Measurements from ENCODE around the gene HTR1E.

Gene HTR1E

DNA sequence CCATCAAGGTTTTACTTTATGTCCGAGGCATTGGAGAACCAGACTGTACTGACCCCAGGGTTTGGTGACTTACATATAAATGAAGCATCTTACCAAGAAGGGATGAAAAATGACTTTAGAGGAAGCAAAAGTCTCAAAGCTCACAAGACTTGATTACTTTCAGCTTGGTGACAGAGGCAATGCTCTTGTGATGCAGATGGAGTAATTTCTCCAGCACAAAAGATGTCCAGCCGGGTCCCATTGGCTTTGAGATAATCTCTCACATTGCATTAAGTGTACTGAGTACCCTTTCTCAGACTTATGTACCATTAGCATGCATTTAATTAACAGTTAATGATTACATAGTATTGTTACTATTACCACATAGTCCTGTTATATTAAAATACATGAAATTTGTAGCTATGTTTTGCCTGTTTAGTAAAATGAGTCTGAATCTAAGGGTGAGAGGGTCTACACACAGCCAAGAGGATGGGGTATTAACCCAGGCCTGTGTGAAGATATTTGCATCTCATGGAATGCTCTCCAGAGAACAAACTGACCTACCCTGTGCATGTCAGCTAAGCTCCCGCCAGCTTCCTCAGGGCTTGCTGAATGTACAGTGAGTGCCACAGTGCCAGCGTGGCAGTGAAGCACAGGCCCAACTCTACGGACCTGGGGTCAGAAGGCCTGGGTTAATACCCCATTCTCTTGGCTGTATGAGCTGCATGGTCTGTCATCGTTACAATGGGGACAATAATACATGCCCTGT, 5.6 kb downstream of the HTR1E start:
- no peak overlapping the region for H3K4me3 ChIP-seq (ENCODE audit: low read depth, low read length)
- peaks cover 19% of the 10 kb centered on the region for H3K27me3 ChIP-seq (ENCODE audit: control insufficient read depth, insufficient read depth, low read length)
- H3K4me1 ChIP-seq (ENCODE audit: control insufficient read depth, insufficient read depth, low read length), result 0 out of 2 replicates have a peak, but pooled peaks cover 8% of the 10 kb centered on the region
- no peak overlapping the region for H3K9ac ChIP-seq (ENCODE audit: low read length)
- no peaks in the 10 kb centered on the region for H3K9me3 ChIP-seq (ENCODE audit: control insufficient read depth, insufficient read depth, low read depth, low read length)
- no peak overlapping the region for H3K27ac ChIP-seq (ENCODE audit: low read depth, low read length)
- H3K36me3 ChIP-seq (ENCODE audit: control insufficient read depth, insufficient read depth, low read length), result no peaks in the 10 kb centered on the region

DNA sequence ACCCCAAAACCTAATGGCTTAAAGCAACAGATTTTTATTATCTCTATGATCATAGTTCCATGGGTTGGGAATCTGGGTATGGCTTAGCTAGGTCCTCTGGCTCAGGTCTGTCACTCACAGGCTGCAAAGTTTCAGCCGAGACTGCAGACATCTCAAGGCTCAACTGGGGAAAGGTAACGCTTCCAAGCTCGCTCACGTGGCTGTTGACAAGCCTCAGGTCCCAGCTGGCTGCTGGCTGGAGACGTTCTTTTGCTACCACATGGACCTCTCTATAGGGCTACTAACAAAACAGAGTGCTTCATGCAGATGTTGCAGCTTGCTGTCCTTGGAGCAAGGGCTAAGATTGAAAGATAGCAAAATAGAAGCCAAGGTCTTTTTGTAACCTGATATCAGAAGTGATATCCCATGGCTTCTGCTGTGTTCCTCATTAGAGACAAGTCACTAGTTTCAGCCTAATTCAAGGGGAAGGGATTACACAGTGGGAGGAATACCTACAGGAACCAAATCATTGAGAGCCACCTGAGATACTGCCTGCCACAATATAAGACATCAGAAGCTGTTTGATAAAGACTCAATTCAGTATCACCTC, 6.6 kb downstream of the HTR1E start:
- Histone ChIP-seq H3K9ac (ENCODE audit: low read length) (no peak overlapping the region), H3K36me3 (ENCODE audit: control insufficient read depth, insufficient read depth, low read length) (no peaks in the 10 kb centered on the region), H3K4me3 (ENCODE audit: low read depth, low read length) (no peak overlapping the region), H3K27me3 (ENCODE audit: control insufficient read depth, insufficient read depth, low read length) (peaks cover 9% of the 10 kb centered on the region), H3K4me1 (ENCODE audit: control insufficient read depth, insufficient read depth, low read length) (0 out of 2 replicates have a peak, but pooled peaks cover 8% of the 10 kb centered on the region), H3K27ac (ENCODE audit: low read depth, low read length) (no peak overlapping the region), H3K9me3 (ENCODE audit: control insufficient read depth, insufficient read depth, low read depth, low read length) (no peaks in the 10 kb centered on the region)

DNA sequence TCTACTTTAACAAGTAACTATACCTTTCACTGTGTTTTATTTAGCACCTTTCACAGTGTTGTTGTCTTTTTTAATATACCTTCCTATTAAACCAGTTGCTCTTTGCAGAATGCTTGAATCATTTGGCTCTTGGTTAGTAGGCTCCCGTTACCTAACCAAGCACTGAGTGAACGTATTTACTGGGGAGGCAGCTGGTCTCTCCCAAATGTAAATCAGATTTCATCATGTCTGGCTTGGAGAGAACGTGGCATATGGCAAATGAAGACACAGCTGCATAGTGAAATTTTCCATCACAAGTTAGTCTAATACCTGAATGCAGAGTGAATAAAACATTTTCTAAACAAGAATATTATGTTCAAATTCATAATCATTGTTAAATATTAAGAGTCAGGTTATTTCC, 12.4 kb downstream of the HTR1E start:
- Histone ChIP-seq H3K9ac (ENCODE audit: low read length) (no peak overlapping the region), H3K9me3 (ENCODE audit: control insufficient read depth, insufficient read depth, low read depth, low read length) (no peaks in the 10 kb centered on the region), H3K36me3 (ENCODE audit: control insufficient read depth, insufficient read depth, low read length) (no peaks in the 10 kb centered on the region), H3K4me3 (ENCODE audit: low read depth, low read length) (no peak overlapping the region), H3K27ac (ENCODE audit: low read depth, low read length) (no peak overlapping the region), H3K4me1 (ENCODE audit: control insufficient read depth, insufficient read depth, low read length) (no peaks in the 10 kb centered on the region), H3K27me3 (ENCODE audit: control insufficient read depth, insufficient read depth, low read length) (no peaks in the 10 kb centered on the region)

DNA sequence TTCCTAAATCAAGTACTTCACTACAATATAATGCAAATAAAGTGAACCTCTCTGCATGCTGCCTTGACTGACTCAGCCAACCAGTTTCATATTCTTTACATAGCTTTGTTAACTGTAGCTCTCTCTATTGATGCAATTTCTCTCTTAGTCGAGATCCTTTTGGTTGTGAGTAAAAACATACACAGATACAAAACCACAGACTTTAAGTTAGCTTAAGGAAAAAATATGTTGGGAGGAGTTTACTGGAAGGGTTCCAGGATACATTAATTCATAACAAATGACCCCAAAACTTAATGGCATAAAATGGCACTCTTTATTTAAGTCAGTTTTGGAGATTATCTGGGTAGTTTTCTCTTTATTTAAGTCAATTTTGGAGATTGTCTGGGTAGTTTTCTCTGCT, 15.7 kb downstream of the HTR1E start:
- Histone ChIP-seq H3K27ac (ENCODE audit: low read depth, low read length) (no peak overlapping the region), H3K27me3 (ENCODE audit: control insufficient read depth, insufficient read depth, low read length) (no peaks in the 10 kb centered on the region), H3K9me3 (ENCODE audit: control insufficient read depth, insufficient read depth, low read depth, low read length) (no peaks in the 10 kb centered on the region), H3K4me1 (ENCODE audit: control insufficient read depth, insufficient read depth, low read length) (no peaks in the 10 kb centered on the region), H3K36me3 (ENCODE audit: control insufficient read depth, insufficient read depth, low read length) (no peaks in the 10 kb centered on the region), H3K9ac (ENCODE audit: low read length) (no peak overlapping the region), H3K4me3 (ENCODE audit: low read depth, low read length) (no peak overlapping the region)

DNA sequence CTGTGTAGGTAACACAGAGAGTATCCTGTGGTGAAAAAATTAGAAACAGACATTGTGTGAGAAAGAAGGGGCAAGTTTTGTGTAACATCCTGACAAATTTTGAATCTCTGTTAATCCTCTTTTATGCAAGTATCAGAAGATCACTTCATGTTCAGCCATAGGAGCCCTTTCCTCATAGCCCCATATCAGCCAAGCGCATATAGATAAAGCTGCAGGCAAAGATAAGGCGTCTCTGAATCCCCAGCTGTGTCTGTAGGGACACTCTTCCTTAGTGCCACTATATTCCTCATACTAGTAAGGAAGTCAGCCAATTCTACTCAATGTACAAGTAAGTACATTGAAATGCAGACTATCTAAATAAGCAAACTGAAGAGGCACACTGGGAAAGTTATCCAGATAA, 22.3 kb downstream of the HTR1E start:
- no peaks in the 10 kb centered on the region for H3K27me3 ChIP-seq (ENCODE audit: control insufficient read depth, insufficient read depth, low read length)
- no peak overlapping the region for H3K27ac ChIP-seq (ENCODE audit: low read depth, low read length)
- H3K9me3 ChIP-seq (ENCODE audit: control insufficient read depth, insufficient read depth, low read depth, low read length), result no peaks in the 10 kb centered on the region
- no peaks in the 10 kb centered on the region for H3K36me3 ChIP-seq (ENCODE audit: control insufficient read depth, insufficient read depth, low read length)
- H3K9ac ChIP-seq (ENCODE audit: low read length), result no peak overlapping the region
- no peaks in the 10 kb centered on the region for H3K4me1 ChIP-seq (ENCODE audit: control insufficient read depth, insufficient read depth, low read length)
- H3K4me3 ChIP-seq (ENCODE audit: low read depth, low read length), result no peak overlapping the region

DNA sequence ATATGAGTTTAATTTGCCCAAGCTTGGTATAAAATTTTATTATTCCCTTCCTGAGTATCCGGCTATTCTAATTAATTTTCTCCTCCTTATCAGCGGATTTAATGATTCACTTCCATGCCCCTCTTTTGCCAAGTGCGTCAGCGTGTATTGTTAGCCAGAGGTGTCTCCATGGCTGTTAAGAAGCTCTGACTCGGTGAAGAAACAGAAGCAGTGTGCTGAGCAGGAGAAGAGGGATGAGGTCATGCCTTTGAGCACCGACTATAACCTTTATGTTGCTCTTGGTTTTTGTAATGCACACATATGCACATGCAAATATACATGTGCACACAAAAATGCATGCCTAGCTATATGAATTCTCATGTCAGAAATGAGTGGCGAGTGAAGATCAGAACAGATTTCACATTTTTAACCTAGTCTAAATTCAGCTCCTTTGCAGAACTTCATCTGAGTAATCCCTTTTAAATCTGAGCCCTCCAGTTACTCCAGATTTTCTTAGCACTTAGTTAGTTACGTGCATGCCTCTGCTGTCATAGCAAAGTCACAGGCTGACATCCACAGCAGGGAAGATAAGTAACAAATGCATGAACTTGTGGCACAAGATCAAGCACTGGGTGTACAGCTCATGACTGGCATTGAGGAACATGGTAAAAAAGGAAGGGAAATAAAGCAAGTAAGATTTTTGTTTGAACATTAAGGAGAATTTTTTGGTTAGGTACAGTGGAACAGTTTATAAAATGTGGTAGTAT, 24.3 kb downstream of the HTR1E start:
- no peaks in the 10 kb centered on the region for H3K4me1 ChIP-seq (ENCODE audit: control insufficient read depth, insufficient read depth, low read length)
- no peak overlapping the region for H3K9ac ChIP-seq (ENCODE audit: low read length)
- H3K27me3 ChIP-seq (ENCODE audit: control insufficient read depth, insufficient read depth, low read length), result no peaks in the 10 kb centered on the region
- H3K4me3 ChIP-seq (ENCODE audit: low read depth, low read length), result no peak overlapping the region
- no peaks in the 10 kb centered on the region for H3K36me3 ChIP-seq (ENCODE audit: control insufficient read depth, insufficient read depth, low read length)
- H3K9me3 ChIP-seq (ENCODE audit: control insufficient read depth, insufficient read depth, low read depth, low read length), result no peaks in the 10 kb centered on the region
- no peak overlapping the region for H3K27ac ChIP-seq (ENCODE audit: low read depth, low read length)

DNA sequence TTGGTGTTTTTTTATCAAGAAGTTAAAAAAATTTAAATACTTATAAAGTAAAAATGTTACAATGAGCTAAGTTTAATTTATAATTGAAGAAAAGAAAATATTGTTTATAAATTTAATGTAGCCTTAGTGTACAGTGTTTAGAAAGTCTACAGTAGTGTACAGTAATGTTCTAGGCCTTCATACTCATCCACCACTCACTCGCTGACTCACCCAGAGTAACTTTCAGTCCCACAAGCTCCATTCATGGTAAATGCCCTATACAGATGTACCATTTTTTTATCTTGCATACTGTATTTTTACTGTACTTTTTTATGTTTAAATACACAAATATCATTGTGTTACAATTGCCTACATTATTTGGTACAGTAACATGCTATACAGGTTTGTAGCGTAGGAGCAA, 26.0 kb downstream of the HTR1E start:
- Histone ChIP-seq H3K9me3 (ENCODE audit: control insufficient read depth, insufficient read depth, low read depth, low read length) (no peaks in the 10 kb centered on the region), H3K27me3 (ENCODE audit: control insufficient read depth, insufficient read depth, low read length) (no peaks in the 10 kb centered on the region), H3K4me3 (ENCODE audit: low read depth, low read length) (no peak overlapping the region), H3K27ac (ENCODE audit: low read depth, low read length) (no peak overlapping the region), H3K4me1 (ENCODE audit: control insufficient read depth, insufficient read depth, low read length) (no peaks in the 10 kb centered on the region), H3K9ac (ENCODE audit: low read length) (no peak overlapping the region), H3K36me3 (ENCODE audit: control insufficient read depth, insufficient read depth, low read length) (no peaks in the 10 kb centered on the region)

DNA sequence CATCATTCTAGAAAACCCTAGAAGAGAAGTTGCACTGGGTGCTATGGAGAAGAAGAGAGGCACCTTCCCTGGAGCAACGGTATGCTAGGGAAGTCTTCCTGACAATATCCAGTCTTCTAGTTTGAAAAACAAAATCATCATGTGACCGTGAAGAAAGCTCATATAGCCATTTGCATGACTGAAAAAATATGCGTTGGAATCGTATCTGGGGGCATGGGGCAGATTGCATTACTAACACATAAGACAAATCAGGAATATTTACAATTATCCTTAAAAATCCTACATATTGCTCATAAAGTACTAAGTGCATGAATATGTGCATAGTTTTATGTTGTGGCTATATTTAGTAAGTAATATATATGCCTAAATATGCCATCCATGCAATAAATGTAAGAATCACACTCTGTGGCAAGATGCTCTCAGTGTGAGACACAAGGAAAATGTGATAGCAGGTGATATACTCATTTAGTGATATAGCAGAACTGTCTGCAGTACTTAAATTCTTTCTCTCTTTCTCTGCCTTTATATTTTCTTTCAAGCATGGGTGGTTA, 26.8 kb downstream of the HTR1E start:
- Histone ChIP-seq H3K27ac (ENCODE audit: low read depth, low read length) (no peak overlapping the region), H3K9ac (ENCODE audit: low read length) (no peak overlapping the region), H3K4me3 (ENCODE audit: low read depth, low read length) (no peak overlapping the region), H3K4me1 (ENCODE audit: control insufficient read depth, insufficient read depth, low read length) (no peaks in the 10 kb centered on the region), H3K27me3 (ENCODE audit: control insufficient read depth, insufficient read depth, low read length) (no peaks in the 10 kb centered on the region), H3K9me3 (ENCODE audit: control insufficient read depth, insufficient read depth, low read depth, low read length) (no peaks in the 10 kb centered on the region), H3K36me3 (ENCODE audit: control insufficient read depth, insufficient read depth, low read length) (no peaks in the 10 kb centered on the region)

DNA sequence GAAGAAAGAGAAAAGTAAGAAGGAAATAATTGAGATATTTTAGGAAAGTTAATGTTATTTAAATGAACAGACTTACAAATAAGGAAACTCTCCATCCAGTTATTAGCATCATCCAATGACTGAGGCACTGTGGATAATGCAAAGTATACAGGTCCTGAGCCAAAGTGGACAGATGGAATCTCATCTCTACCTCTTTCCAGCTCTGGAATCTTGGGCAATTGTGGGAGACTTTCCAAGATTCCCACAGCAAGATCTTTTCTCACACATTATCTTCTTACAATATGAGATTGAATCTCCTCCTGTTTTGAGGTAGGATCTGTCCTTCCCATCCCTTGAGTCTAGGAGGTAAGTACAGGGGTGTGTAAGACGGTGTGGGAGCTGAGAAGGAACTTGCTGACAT, 28.9 kb downstream of the HTR1E start:
- no peaks in the 10 kb centered on the region for H3K27me3 ChIP-seq (ENCODE audit: control insufficient read depth, insufficient read depth, low read length)
- H3K9me3 ChIP-seq (ENCODE audit: control insufficient read depth, insufficient read depth, low read depth, low read length), result no peaks in the 10 kb centered on the region
- no peak overlapping the region for H3K27ac ChIP-seq (ENCODE audit: low read depth, low read length)
- no peak overlapping the region for H3K9ac ChIP-seq (ENCODE audit: low read length)
- no peak overlapping the region for H3K4me3 ChIP-seq (ENCODE audit: low read depth, low read length)
- no peaks in the 10 kb centered on the region for H3K4me1 ChIP-seq (ENCODE audit: control insufficient read depth, insufficient read depth, low read length)
- no peaks in the 10 kb centered on the region for H3K36me3 ChIP-seq (ENCODE audit: control insufficient read depth, insufficient read depth, low read length)

DNA sequence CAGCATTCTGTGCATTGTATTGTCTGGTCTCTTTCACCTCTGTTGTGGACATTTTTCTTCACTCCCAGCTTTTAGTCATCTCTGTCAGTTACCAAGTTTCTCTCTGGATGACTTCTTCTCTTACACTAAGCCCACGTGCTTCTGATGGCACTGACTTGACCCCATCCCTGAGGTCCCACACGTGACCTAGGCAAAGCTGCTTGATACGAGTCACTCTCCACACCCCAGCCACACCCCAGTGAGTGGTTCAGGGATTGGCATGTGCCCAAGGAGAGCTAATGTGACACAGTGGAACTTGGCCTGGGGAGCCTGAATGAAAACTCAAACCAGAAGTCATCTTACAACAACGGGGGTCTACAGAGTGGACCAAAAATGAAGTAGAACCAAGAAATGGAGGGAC, 32.2 kb downstream of the HTR1E start:
- Histone ChIP-seq H3K4me1 (ENCODE audit: control insufficient read depth, insufficient read depth, low read length) (no peaks in the 10 kb centered on the region), H3K27me3 (ENCODE audit: control insufficient read depth, insufficient read depth, low read length) (no peaks in the 10 kb centered on the region), H3K4me3 (ENCODE audit: low read depth, low read length) (no peak overlapping the region), H3K9me3 (ENCODE audit: control insufficient read depth, insufficient read depth, low read depth, low read length) (no peaks in the 10 kb centered on the region), H3K36me3 (ENCODE audit: control insufficient read depth, insufficient read depth, low read length) (no peaks in the 10 kb centered on the region), H3K27ac (ENCODE audit: low read depth, low read length) (no peak overlapping the region), H3K9ac (ENCODE audit: low read length) (no peak overlapping the region)

DNA sequence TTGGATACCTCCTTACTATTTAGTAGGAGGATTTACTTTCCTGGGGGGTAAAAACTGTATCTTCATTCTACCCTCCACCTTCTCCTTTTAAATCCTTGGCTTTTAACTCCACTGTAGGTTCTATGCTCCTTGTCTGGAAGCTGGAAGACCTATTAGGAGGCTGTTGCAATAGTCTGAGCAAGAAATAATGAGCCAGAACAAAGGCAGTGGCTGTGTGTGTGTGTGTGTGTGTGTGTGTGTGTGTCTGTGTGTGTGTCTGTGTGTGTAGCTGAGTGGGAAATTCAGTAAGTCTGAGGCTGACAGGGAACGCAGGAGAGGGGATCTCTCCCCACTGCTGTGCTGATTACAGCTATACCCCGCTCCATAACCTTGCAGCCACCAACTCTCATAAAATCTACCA, 35.8 kb downstream of the HTR1E start:
- Histone ChIP-seq H3K4me1 (ENCODE audit: control insufficient read depth, insufficient read depth, low read length) (no peaks in the 10 kb centered on the region), H3K9me3 (ENCODE audit: control insufficient read depth, insufficient read depth, low read depth, low read length) (no peaks in the 10 kb centered on the region), H3K4me3 (ENCODE audit: low read depth, low read length) (no peak overlapping the region), H3K27ac (ENCODE audit: low read depth, low read length) (no peak overlapping the region), H3K36me3 (ENCODE audit: control insufficient read depth, insufficient read depth, low read length) (no peaks in the 10 kb centered on the region), H3K27me3 (ENCODE audit: control insufficient read depth, insufficient read depth, low read length) (no peaks in the 10 kb centered on the region), H3K9ac (ENCODE audit: low read length) (no peak overlapping the region)

Data from HUES6 (cell line).